ENCODE data around the gene NAPB.

Gene NAPB

DNA sequence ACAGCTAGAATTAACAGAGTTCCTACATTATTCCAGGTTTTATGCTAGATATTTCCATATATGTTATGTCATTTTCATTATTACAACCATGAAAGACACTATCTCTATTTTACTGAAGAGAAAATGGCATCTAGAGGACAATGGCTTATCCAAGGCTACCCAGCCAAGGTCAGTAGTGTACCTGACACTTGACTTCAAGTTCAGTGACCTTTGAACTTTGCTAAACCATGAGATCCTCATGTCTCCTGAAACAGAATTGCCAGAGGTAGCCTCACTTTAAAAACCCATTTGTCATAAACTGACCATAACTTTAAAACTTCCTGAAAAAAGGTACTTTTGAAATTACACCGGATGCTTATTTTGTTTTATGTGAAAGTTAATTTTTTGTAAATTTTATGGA lies 14.4 kb downstream of the NAPB start:
- DNase-seq (ENCODE audit: low read depth in 3 of 3) = no peak

DNA sequence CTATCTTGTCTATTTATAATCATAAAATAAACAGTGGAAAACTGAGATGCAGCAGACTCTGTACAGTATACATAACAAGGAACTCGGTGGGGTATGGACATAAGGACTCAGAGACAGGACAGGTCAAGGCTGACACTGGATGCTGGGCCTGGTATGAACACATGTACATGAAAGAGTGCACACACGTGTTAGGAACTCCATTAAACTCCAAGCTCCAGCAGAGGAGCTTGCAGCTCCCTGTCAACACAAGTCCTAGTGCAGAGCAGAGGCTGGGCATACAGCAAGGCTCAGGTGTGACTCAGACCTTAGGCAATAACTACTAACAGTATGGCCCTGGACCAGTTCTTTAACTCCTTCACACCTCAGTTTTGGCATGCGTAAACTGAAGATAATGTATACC lies 17.1 kb downstream of the NAPB start:
- no peak for DNase-seq (ENCODE audit: low read depth in 3 of 3)

DNA sequence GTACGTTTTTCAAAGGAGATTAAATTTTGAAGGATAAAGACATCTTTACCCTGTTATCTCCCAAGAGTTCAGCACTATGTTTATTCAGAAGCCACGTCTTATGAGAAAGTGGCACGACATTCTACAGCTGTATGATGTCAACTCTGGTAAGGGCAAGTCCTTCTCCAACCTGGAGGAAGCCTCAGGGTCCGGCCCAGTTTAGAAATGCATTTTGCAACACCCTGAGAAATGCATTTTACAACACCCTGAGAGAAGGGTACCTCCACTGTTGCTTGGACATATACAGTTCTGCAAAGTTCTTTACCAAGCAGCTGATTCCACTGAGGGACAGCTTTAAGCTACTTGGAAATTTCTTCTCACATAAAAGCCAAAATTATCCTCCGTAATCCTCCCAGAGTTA lies 17.5 kb downstream of the NAPB start:
- DNase-seq (ENCODE audit: low read depth in 3 of 3) = no peak

DNA sequence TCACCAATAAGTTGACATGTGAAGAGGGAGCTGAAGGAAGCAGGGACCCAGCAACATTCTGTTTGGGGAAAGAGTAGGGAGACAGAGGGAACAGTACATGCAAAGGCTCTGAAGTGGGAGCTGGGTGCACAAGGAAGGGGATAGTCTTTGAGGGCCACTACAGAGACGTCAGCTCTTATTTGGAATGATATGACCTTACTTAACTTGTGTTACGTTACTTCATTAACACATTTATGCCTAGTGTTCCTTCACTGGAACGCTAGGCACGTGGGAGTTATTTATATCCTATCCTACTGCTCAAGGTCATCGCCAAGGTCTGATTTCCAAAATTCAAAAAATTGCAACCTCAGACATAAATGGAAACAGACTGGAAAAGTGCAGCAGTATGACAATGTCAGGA lies 20.2 kb downstream of the NAPB start:
- no peak for DNase-seq (ENCODE audit: low read depth in 3 of 3)

DNA sequence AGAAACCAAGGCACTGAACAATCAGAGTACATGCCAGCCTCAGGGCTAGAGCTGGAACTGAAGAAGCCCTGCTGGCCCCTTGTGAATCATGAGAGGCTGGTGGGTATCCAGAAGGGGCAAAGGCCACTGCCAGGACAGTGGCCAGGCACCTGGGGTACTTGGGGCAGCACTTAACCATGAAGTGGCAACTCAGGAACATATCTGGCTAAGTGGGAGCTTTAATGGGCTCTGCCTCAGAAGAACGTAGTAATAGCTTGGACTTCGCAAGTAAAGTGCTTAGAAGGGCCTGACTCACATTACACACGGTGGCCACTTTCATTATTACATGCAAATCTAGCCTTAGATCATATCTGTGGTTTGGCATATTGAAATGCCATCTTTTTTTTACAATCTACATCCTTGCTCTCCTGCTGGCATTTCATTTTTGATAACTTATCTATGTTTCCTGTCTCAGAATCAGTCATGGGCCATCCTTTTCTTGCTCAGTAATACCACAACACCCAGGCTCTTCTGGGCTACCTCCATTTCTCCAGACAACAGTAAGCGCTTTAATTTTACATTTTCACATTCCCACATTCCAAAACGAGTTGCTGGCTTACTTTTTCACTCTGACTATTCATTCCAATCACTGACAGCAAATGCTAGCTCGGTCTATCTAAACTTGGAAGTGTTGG lies 21.6 kb downstream of the NAPB start:
- DNase-seq (ENCODE audit: low read depth in 3 of 3) = no peak

DNA sequence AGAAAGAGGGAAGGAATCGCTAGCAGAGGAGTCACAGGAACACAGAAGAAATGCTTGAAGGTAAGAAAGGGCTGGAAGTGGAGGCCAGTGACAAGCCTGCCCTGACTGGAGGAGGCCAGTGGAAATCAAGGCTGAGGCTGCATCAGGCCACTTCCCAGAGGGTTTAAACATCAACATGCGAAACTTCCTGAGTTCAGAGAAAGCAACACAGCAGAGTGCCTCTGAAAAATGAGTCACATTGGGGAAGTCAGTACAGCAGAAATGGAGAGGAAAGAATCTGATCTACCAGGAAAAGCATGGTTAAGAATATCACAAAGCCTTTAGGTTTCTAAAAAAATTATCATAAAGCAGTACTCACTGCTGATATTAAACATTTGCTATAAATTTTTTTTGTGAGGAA lies 23.3 kb downstream of the NAPB start:
- DNase-seq (ENCODE audit: low read depth in 3 of 3) = no peak

- DNase-seq (ENCODE audit: low read depth in 3 of 3) = no peak
Measured at GRCh38 chr20:23396950-23397627, 24.2 kb downstream of the NAPB start.

DNA sequence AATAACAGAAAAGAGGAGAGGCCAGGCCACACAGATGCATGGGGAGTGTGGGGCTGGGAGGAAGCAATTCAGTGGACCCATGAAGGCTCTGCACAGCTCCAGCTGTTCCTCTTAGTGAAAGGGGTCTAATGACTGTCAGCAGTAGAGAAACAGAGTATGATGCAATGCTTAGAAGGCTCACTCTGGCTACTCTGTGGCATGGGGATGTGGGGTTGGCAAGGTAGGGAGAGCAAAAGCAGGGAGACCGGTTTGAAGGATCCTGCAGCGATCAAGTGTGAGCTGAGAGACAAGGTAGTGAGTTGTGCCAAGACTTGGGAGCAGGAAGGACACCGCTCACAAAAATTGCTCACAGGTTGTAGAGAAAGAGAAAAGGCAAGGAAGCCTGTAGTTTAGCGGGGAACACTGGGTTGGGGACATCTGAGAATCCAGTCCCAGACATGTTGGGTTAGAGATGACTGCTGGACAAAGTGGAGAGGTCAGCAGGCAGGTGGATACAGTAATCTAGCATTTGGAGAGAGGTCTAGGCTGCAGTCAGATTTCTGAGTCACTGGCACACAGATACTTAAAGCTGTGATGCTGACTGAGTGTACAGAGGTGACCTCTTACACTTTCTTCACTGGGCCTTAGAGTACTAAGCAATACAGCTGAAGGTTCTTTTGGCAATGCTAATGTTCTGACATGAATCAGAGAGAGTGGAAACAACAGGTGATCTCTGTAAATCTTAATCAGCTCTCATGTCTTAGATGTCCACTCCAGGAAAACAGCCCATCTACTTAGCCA lies 27.1 kb downstream of the NAPB start:
- DNase-seq (ENCODE audit: low read depth in 3 of 3) = no peak

DNA sequence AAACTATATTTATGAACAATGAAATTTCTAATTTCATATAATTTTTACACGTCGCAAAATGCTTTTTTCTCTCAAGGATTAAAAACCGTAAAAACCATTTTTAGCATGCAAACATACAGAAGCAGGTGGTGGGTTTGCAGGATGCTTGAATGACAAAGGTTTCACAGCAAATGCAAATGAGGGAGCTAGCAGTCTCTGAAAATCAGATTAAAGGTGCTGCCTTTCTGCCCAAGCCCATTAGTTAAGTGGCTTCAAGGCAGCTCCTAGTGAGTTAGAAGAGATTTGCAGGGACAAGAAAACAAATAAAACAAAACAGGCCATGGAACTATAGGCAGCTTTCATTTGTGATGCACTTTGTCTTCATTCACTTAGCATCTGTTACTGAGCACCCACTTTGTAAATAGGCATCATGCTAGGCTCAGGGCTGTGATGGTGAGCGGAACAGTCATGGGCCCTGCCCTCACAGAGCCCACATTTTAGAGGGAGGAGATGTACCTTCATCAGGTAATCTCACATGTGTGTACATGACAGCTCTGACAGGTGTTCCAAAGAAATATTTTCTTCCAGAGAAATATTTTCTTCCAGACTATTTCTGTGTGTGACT lies 29.5 kb downstream of the NAPB start:
- DNase-seq (ENCODE audit: low read depth in 3 of 3) = no peak

GRCh38 chr20:23390091-23390774 lies 31.1 kb downstream of the NAPB start:
- no peak for DNase-seq (ENCODE audit: low read depth in 3 of 3)

- no peak for DNase-seq (ENCODE audit: low read depth in 3 of 3)
Measured at GRCh38 chr20:23387118-23387443, 34.2 kb downstream of the NAPB start.

DNA sequence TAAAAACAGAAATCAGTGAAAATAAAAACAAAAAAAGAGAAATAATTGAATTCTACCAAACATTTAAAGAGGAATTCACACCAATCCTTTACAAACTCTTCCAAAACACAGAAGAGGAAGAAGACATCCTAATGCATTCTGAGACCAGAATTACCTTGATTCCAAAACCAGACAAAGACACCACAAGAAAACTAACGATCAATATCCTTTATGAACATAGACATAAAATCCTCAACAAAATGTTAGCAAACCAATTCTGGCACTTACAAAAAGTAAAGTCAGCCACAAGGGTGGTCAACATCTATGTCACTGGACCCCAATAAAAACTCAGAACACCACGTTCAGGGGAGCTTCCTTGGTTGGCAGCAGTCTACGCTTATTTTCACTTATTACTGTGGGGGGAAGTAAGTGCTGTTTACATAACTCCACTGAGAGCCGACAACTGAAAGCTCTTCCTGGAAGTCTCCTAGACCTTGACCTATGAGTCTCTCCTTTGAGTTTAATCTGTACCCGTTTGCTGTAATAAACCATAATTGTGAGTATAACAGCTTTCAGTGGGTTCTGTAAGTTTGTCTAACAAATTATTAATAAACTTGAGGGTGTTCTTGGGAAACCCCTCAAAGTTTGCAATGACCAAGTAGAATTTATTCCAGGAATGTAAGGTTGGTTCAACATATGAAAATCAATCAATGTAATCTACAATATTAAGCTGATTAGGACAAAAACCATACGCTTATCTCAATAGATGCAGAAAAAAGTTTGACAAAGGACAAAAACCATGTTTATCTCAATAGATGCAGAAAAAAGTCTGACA lies 34.8 kb downstream of the NAPB start:
- no peak for DNase-seq (ENCODE audit: low read depth in 3 of 3)

GRCh38 chr20:23381876-23382275 lies 39.4 kb downstream of the NAPB start:
- DNase-seq (ENCODE audit: low read depth in 3 of 3) = no peak

DNA sequence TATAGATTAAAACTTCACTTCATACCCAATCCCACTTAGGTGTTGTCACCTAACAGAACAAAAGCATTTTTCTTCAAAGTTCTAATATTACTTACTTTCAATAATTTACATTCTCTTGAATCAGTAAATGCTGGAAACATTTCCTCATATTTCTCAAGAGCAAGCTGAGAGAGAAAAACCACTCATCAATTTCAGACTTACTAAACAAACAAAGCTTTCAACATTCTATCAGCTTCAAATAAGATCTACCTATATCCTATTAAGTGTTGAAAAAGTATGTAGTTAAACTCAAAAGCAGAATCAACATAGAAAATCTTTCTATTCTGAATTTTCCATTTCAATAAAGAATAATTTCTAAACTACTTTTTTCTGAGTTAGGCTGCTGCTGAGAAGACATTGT lies 41.5 kb downstream of the NAPB start:
- no peak for DNase-seq (ENCODE audit: low read depth in 3 of 3)

- DNase-seq (ENCODE audit: low read depth in 3 of 3) = no peak
Measured at GRCh38 chr20:23375827-23376226, 45.5 kb downstream of the NAPB start.

GRCh38 chr20:23374441-23374840 lies 46.8 kb downstream of the NAPB start:
- no peak for DNase-seq (ENCODE audit: low read depth in 3 of 3)

DNA sequence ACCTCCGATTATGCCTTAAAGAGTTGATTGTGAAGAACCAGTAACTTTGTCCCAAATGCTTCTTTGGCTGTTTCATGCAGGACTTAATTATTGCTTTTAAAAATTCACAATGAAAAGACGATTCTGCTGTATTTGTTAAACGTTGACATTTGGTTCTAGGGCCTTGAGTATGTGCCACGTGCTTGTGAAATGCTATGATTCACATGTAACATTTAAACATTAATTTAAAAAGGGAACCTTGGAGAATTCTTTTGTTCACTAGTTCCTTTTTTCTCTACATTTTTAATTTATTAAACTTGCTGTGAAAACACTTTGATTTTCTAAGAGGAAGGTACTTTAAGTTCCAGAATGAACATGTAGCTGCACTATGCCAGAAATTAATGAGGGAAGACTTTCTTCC lies 49.8 kb downstream of the NAPB start:
- DNase-seq (ENCODE audit: low read depth in 3 of 3) = no peak

DNA sequence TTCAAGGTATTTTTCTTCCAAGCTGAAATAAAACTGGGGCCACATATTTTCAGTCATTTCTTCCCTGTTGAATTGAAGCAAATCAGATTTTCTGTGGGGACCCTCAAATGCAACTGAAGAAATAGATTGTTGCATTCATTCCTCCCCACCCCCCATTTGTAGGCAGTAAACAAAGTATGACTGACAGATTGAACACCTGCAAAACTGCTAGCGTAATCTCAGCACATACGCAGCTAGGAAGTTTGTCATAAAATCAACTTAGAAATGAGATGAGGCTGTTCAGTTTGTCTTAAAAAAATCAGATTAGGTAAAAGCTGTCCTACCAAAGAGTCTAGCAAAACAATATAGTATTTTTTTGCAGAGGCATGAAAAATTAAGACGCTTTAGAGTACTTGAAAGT lies 50.4 kb downstream of the NAPB start:
- DNase-seq (ENCODE audit: low read depth in 3 of 3) = no peak

- no peak for DNase-seq (ENCODE audit: low read depth in 3 of 3)
Measured at GRCh38 chr20:23370274-23370673, 51.0 kb downstream of the NAPB start.

DNA sequence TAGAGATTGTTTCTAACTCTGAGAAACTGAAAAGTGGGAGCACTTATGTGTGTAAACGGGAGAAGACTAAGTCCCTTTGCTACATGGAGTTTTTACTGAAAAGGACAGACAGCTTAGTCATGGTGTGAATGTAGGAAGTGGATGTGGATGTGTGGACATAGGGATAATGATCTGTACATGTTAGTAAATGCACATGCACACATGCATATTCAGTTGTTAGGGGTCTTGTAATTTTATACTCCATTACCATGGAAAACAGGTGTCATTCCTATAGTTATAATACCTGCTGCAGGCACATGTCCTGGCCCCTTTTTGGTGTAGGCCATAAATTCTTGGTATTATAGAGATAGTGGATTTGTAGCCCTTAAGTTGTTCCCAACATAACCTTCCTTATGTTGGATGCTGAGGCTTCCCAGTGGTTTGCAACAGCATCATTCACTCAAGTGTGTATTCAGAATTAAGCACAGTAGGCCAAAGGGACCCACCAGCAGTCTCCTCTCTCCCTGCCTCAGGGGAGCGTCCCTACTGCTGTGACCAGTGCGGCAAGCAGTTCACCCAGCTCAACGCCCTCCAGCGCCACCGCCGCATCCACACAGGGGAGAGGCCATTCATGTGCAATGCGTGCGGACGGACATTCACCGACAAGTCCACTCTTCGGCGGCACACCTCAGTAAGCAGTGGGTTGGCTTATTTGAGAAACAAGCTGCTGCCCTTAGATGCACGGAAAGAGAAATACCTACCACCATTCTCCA lies 52.0 kb downstream of the NAPB start:
- no peak for DNase-seq (ENCODE audit: low read depth in 3 of 3)
